ENCODE results near the gene FAM81B.
A peak's percentile ranks its signal among the peaks of the same experiment; 100 is the strongest.
"Not testable (repeated sequence)": the region's sequence is repeated elsewhere in the genome, so short reads cannot be mapped to it uniquely, and the experiment has no call there.

FAM81B gene

GRCh38 chr5:95358848-95359247 lies 32.3 kb upstream of the FAM81B start:
- Mint-ChIP-seq H3K36me3 (ENCODE audit: low read depth) (peaks cover 11% of the 10 kb centered on the region), H3K27ac (no peak overlapping the region), H3K4me3 (no peak overlapping the region), H3K9me3 (peaks cover 44% of the 10 kb centered on the region), H3K27me3 (ENCODE audit: low read depth, poor library complexity) (peaks cover under 1% of the 10 kb centered on the region), H3K4me1 (peaks cover 14% of the 10 kb centered on the region)
- DNase-seq, result no peak
- TF ChIP-seq, protein P1, sequence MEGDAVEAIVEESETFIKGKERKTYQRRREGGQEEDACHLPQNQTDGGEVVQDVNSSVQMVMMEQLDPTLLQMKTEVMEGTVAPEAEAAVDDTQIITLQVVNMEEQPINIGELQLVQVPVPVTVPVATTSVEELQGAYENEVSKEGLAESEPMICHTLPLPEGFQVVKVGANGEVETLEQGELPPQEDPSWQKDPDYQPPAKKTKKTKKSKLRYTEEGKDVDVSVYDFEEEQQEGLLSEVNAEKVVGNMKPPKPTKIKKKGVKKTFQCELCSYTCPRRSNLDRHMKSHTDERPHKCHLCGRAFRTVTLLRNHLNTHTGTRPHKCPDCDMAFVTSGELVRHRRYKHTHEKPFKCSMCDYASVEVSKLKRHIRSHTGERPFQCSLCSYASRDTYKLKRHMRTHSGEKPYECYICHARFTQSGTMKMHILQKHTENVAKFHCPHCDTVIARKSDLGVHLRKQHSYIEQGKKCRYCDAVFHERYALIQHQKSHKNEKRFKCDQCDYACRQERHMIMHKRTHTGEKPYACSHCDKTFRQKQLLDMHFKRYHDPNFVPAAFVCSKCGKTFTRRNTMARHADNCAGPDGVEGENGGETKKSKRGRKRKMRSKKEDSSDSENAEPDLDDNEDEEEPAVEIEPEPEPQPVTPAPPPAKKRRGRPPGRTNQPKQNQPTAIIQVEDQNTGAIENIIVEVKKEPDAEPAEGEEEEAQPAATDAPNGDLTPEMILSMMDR (IDR thresholded peaks at IDR 0.05), result no peak

DNA sequence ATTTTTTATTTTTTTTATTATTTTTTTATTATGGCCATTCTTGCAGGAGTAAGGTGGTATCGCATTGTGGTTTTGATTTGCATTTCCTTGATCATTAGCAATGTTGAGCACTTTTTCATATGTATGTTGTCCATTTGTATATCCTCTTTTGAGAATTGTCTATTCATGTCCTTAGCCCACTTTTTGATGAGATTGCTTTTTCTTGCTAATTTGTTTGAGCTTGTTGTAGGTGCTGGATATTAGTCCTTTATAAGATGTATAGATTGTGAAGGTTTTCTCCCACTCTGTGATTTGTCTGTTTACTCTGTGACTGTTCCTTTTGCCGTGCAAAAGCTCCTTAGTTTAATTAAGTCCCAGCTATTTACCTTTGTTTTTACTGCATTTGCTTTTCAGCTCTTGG lies 30.5 kb upstream of the FAM81B start:
- H3K9me3 Mint-ChIP-seq, result peaks cover 61% of the 10 kb centered on the region
- not testable (repeated sequence) for H3K4me3 Mint-ChIP-seq; DNase-seq; H3K27me3 Mint-ChIP-seq (ENCODE audit: low read depth, poor library complexity); H3K27ac Mint-ChIP-seq
- peaks cover 18% of the 10 kb centered on the region for H3K36me3 Mint-ChIP-seq (ENCODE audit: low read depth)
- H3K4me1 Mint-ChIP-seq, result peaks cover 14% of the 10 kb centered on the region

DNA sequence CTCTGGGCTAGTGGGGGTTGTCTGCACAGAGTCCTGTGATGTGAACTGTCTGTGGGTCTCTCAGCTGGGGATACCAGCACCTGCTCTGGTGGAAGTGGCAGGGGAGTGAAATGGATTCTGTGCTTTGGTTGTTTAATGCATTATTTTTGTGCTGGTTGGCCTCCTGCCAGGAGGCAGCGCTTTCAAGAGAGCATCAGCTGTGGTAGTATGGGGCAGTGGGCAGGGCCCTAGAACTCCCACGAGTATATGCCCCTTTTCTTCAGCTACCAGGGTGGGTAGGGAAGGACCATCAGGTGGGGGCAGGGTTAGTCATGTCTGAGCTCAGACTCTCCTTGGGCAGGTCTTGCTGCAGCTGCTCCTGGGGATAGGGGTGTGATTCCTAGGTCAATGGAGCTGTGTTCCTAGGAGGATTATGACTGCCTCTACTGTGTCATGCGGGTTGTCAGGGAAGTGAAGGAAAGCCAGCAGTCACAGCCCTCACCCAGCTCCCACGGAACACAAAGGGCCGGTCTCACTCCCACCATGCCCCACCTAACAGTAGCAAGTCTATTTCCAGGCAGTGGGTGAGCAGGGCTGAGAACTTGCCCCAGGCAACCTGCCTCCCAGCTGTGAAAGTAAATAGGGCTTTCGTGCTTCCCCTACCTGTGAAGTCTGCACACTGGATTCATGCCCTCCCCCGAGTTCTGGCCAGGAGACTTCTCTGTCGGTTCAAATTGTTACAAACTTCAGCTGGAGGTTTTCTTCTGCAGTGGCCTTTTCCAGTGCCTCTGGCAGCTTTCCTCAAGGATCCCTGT lies 25.7 kb upstream of the FAM81B start:
- Mint-ChIP-seq H3K9me3 (peaks cover 62% of the 10 kb centered on the region), H3K27ac (no peak overlapping the region), H3K27me3 (ENCODE audit: low read depth, poor library complexity) (no peaks in the 10 kb centered on the region), H3K4me1 (peaks cover 11% of the 10 kb centered on the region), H3K36me3 (ENCODE audit: low read depth) (peaks cover 18% of the 10 kb centered on the region), H3K4me3 (no peak overlapping the region)
- DNase-seq, result no peak
- TF ChIP-seq, protein P1 (IDR thresholded peaks at IDR 0.05), result no peak

GRCh38 chr5:95369782-95370181 lies 21.4 kb upstream of the FAM81B start:
- peaks cover 11% of the 10 kb centered on the region for H3K4me1 Mint-ChIP-seq
- peaks cover 20% of the 10 kb centered on the region for H3K36me3 Mint-ChIP-seq (ENCODE audit: low read depth)
- no peak overlapping the region for H3K4me3 Mint-ChIP-seq
- TF ChIP-seq, protein P1 (IDR thresholded peaks at IDR 0.05), result no peak
- H3K27ac Mint-ChIP-seq, result no peak overlapping the region
- H3K9me3 Mint-ChIP-seq, result peaks cover 35% of the 10 kb centered on the region
- DNase-seq, result no peak
- H3K27me3 Mint-ChIP-seq (ENCODE audit: low read depth, poor library complexity), result peaks cover 3% of the 10 kb centered on the region

- H3K27ac Mint-ChIP-seq, result no peak overlapping the region
- TF ChIP-seq, protein P1 (IDR thresholded peaks at IDR 0.05), result no peak
- peaks cover 3% of the 10 kb centered on the region for H3K27me3 Mint-ChIP-seq (ENCODE audit: low read depth, poor library complexity)
- no peak overlapping the region for H3K4me3 Mint-ChIP-seq
- H3K4me1 Mint-ChIP-seq, result peaks cover 26% of the 10 kb centered on the region
- peaks cover 37% of the 10 kb centered on the region for H3K9me3 Mint-ChIP-seq
- DNase-seq, result no peak
- H3K36me3 Mint-ChIP-seq (ENCODE audit: low read depth), result peaks cover 31% of the 10 kb centered on the region
These were observed 17.1 kb upstream of the FAM81B start for GRCh38 chr5:95374061-95374460.

DNA sequence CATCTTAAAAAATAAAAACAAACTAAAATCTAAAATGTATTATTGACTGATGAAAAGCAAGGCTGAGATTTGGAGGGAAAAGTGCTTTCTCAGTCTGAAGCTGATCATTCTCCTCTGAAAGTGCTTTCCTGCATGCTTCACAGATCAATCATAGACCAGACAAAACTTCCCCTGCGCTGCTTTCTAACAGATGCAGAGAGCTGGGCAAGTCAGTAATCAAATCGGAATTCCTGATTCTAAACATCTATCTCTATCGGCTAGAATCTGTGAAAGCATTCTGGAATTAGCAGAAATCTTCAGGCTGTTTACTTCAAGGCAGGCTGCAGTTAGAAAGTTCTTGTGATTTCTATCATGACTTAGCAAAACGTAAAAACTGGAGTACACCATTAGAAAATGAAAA lies 15.6 kb upstream of the FAM81B start:
- H3K36me3 Mint-ChIP-seq (ENCODE audit: low read depth), result peaks cover 45% of the 10 kb centered on the region
- peaks cover 6% of the 10 kb centered on the region for H3K27me3 Mint-ChIP-seq (ENCODE audit: low read depth, poor library complexity)
- TF ChIP-seq, protein P1 (IDR thresholded peaks at IDR 0.05), result no peak
- no peak for DNase-seq
- peaks cover 25% of the 10 kb centered on the region for H3K4me1 Mint-ChIP-seq
- peak overlapping the region; percentile 17 for H3K27ac Mint-ChIP-seq
- H3K4me3 Mint-ChIP-seq, result no peak overlapping the region
- H3K9me3 Mint-ChIP-seq, result peaks cover 52% of the 10 kb centered on the region

Measured in nephron progenitor cell (in vitro differentiated cells).